H1 (cell line): Measurements from ENCODE around the gene CCNB1. TPM values are rescaled to one million over a fixed set of nuclear protein-coding genes. Genes with fewer than 3 reads are reported as not detected.

Experiments
- CTCF ChIA-PET: fragments of 300-600 bp; sonication (Branson Sonifier 250); formaldehyde crosslinking; loops from one replicate; lab custom pipeline; 2021; ENCODE audit not compliant: partially characterized antibody; lab: Charles Lee
- POLR2A ChIA-PET: fragments of 300-600 bp; sonication (Branson Sonifier 250); formaldehyde crosslinking; loops from one replicate; lab custom pipeline; 2021; ENCODE audit warnings: inconsistent platforms; ENCODE audit not compliant: partially characterized antibody; lab: Charles Lee
- DNase-seq, 2 experiments: peaks; one replicate each; pipeline versions ENCODE4 v3.0.0 to v3.0.0-alpha.2; 2010 to 2022; ENCODE audit warnings: low spot score in 2 of 2, low read depth in 1 of 2, mixed read lengths in 1 of 2
- FAIRE-seq: peaks from 2 replicates; lab custom pipeline; 2011; peaks lifted over from hg19 to GRCh38; lab: Jason Lieb, UNC
- H2AFZ ChIP-seq: 2 replicates; pipeline ENCODE4 v1.8.1; 2012; ENCODE audit warnings: low read length, inconsistent platforms
- H2AK5ac ChIP-seq: 2 replicates; pipeline ENCODE4 v1.6.1; 2013; ENCODE audit warnings: low read depth, low read length
- H2BK120ac ChIP-seq: replicated peaks from 2 replicates; pipeline ENCODE3; 2013; ENCODE audit warnings: low read depth, low read length, inconsistent platforms
- H2BK12ac ChIP-seq: 2 replicates; pipeline ENCODE4 v1.6.1; 2013; ENCODE audit warnings: low read depth, low read length
- H2BK15ac ChIP-seq: 2 replicates; pipeline ENCODE4 v1.6.1; 2013; ENCODE audit warnings: low read length
- H2BK20ac ChIP-seq: 2 replicates; pipeline ENCODE4 v1.6.1; 2013; ENCODE audit warnings: low read length
- H2BK5ac ChIP-seq: 2 replicates; pipeline ENCODE4 v1.6.1; 2013; ENCODE audit warnings: low read depth, low read length
- H3K14ac ChIP-seq: 2 replicates; pipeline ENCODE4 v1.6.1; 2013; ENCODE audit warnings: inconsistent platforms; ENCODE audit not compliant: insufficient read length
- H3K18ac ChIP-seq: 2 replicates; pipeline ENCODE4 v1.6.1; 2013; ENCODE audit warnings: low read length; ENCODE audit errors: extremely low read depth
- H3K23ac ChIP-seq: 2 replicates; pipeline ENCODE4 v1.6.1; 2013; ENCODE audit warnings: inconsistent platforms; ENCODE audit not compliant: insufficient read length
- H3K23me2 ChIP-seq: 2 replicates; pipeline ENCODE4 v1.6.1; 2013; ENCODE audit warnings: low read depth, low read length
- H3K27ac ChIP-seq: 2 replicates; pipeline ENCODE4 v1.6.1; 2011; ENCODE audit warnings: low read depth, low read length, inconsistent platforms
- H3K27me3 ChIP-seq, 4 experiments: replicated peaks in 1 of 4; 1 replicate in 1 of 4; 2 replicates in 3 of 4; pipeline versions ENCODE4 v1.6.1 to v1.8.1; 2011 to 2013; ENCODE audit warnings: low read length in 3 of 4, mild to moderate bottlenecking in 3 of 4, inconsistent platforms in 2 of 4, mixed read lengths in 2 of 4, moderate library complexity in 1 of 4; ENCODE audit not compliant: control insufficient read depth in 3 of 4, insufficient read depth in 3 of 4; ENCODE audit errors: extremely low read depth in 1 of 4
- H3K36me3 ChIP-seq, 4 experiments: 2 replicates each; pipeline versions ENCODE4 v1.6.1 to v1.8.1; 2011 to 2013; ENCODE audit warnings: mild to moderate bottlenecking in 4 of 4, low read length in 3 of 4, moderate library complexity in 2 of 4, control low read depth in 1 of 4, inconsistent platforms in 1 of 4; ENCODE audit not compliant: insufficient read depth in 4 of 4, control insufficient read depth in 2 of 4
- H3K4ac ChIP-seq: replicated peaks from 2 replicates; pipeline ENCODE3; 2013; ENCODE audit warnings: low read length, low read depth, mixed read lengths, inconsistent platforms; ENCODE audit not compliant: insufficient read length
- H3K4me1 ChIP-seq, 4 experiments: replicated peaks in 1 of 4; 1 replicate in 1 of 4; 2 replicates in 3 of 4; pipeline versions ENCODE4 v1.6.1 to v1.8.1; 2011 to 2013; ENCODE audit warnings: low read length in 3 of 4, inconsistent platforms in 2 of 4, mixed read lengths in 1 of 4; ENCODE audit not compliant: insufficient read depth in 4 of 4, control insufficient read depth in 3 of 4
- H3K4me2 ChIP-seq, 2 experiments: 2 replicates each; pipeline versions ENCODE4 v1.6.1 to v1.8.1; 2011 to 2013; ENCODE audit warnings: low read depth in 2 of 2, low read length in 2 of 2, control low read depth in 1 of 2, inconsistent platforms in 1 of 2, mild to moderate bottlenecking in 1 of 2; ENCODE audit not compliant: insufficient read depth in 1 of 2
- H3K4me3 ChIP-seq, 4 experiments: fragments of 200-600, 300-600 bp in 1 of 4; sonication (generic), shearing (Covaris generic), sonication (Bioruptor Twin) in 1 of 4; 2 replicates each; pipeline versions ENCODE4 v1.5.1 to v1.8.1; 2011 to 2016; ENCODE audit warnings: low read length in 4 of 4, low read depth in 3 of 4, control low read depth in 2 of 4, inconsistent platforms in 2 of 4, mild to moderate bottlenecking in 2 of 4, mixed read lengths in 1 of 4, moderate library complexity in 1 of 4; ENCODE audit not compliant: insufficient read depth in 2 of 4; ENCODE audit errors: extremely low read depth in 1 of 4
- H3K56ac ChIP-seq: replicated peaks from 2 replicates; pipeline ENCODE3; 2013; ENCODE audit warnings: low read depth, mild to moderate bottlenecking, mixed read lengths, low read length, inconsistent platforms; ENCODE audit not compliant: insufficient read length
- H3K79me1 ChIP-seq: 2 replicates; pipeline ENCODE4 v1.6.1; 2013; ENCODE audit warnings: low read depth, low read length, control low read depth
- H3K79me2 ChIP-seq, 2 experiments: 2 replicates each; pipeline versions ENCODE4 v1.6.1 to v1.8.1; 2012 to 2013; ENCODE audit warnings: low read length in 2 of 2, mild to moderate bottlenecking in 2 of 2, inconsistent platforms in 1 of 2; ENCODE audit not compliant: insufficient read depth in 2 of 2, control insufficient read depth in 1 of 2
- H3K9ac ChIP-seq, 4 experiments: replicated peaks in 1 of 4; 1 replicate in 1 of 4; 2 replicates in 3 of 4; pipeline versions ENCODE4 v1.6.1 to v1.8.1; 2011 to 2013; ENCODE audit warnings: low read depth in 3 of 4, low read length in 3 of 4, control low read depth in 2 of 4, mild to moderate bottlenecking in 2 of 4, moderate library complexity in 2 of 4, inconsistent platforms in 1 of 4; ENCODE audit errors: extremely low read depth in 1 of 4
- H3K9me3 ChIP-seq, 2 experiments: 2 replicates each; pipeline versions ENCODE4 v1.6.1 to v1.8.1; 2012 to 2013; ENCODE audit warnings: mild to moderate bottlenecking in 2 of 2, moderate library complexity in 2 of 2, control low read depth in 1 of 2, inconsistent platforms in 1 of 2, low read depth in 1 of 2, low read length in 1 of 2, mixed read lengths in 1 of 2; ENCODE audit not compliant: insufficient read depth in 2 of 2
- H4K20me1 ChIP-seq, 2 experiments: replicated peaks in 1 of 2; 2 replicates each; pipeline versions ENCODE3 to v1.8.1; 2011 to 2013; ENCODE audit warnings: inconsistent platforms in 2 of 2, low read length in 2 of 2, mild to moderate bottlenecking in 1 of 2; ENCODE audit not compliant: insufficient read depth in 2 of 2, control insufficient read depth in 1 of 2
- H4K5ac ChIP-seq: 2 replicates; pipeline ENCODE4 v1.6.1; 2013; ENCODE audit warnings: low read length, low read depth, mixed read lengths, inconsistent platforms; ENCODE audit not compliant: insufficient read length
- H4K8ac ChIP-seq: 2 replicates; pipeline ENCODE4 v1.8.0; 2013; ENCODE audit warnings: mild to moderate bottlenecking, moderate library complexity, low read length, inconsistent platforms; ENCODE audit not compliant: insufficient read depth; ENCODE audit errors: extremely low read depth
- H4K91ac ChIP-seq: replicated peaks from 2 replicates; pipeline ENCODE3; 2013; ENCODE audit warnings: low read length, mixed read lengths, inconsistent platforms; ENCODE audit not compliant: insufficient read length
- CEBPB ChIP-seq: IDR thresholded peaks from 2 replicates; pipeline ENCODE4 v1.6.1; 2012; ENCODE audit warnings: low read depth, low read length
- CTBP2 ChIP-seq: IDR thresholded peaks from 2 replicates; pipeline ENCODE4 v1.7.0; 2011; ENCODE audit warnings: borderline replicate concordance, mild to moderate bottlenecking, moderate library complexity, mixed read lengths, low read length; ENCODE audit not compliant: insufficient read depth, insufficient read length
- SP1 ChIP-seq: IDR thresholded peaks from 2 replicates; pipeline ENCODE4 v1.6.1; 2011; ENCODE audit warnings: low read depth, low read length
- TEAD4 ChIP-seq: IDR thresholded peaks from 2 replicates; pipeline ENCODE4 v1.6.1; 2012; ENCODE audit warnings: low read depth, low read length, inconsistent platforms, mixed read lengths
- WGBS, 2 experiments: shearing (Covaris generic) in 1 of 2; methylation state at CpG; one replicate each; pipeline versions ENCODE4 v1.1.6 to v1.1.7; 2013 to 2015; ENCODE audit warnings: low lambda C conversion rate in 2 of 2, mixed read lengths in 2 of 2, inconsistent platforms in 1 of 2, low coverage in 1 of 2, missing lambda C conversion rate in 1 of 2; ENCODE audit not compliant: insufficient replicate concordance in 2 of 2, insufficient coverage in 1 of 2, insufficient read length in 1 of 2; ENCODE audit errors: extremely low coverage in 1 of 2, missing lambda C conversion rate in 1 of 2; 5-methylcytosine and 5-hydroxymethylcytosine counted together
- polyA plus RNA-seq, 7 experiments: library from polyadenylated mRNA; depleted of rRNA in 3 of 7; stranded (reverse) in 5 of 7; unstranded in 2 of 7; fragments of >200 nt in 5 of 7; fragments of 200-250 nt in 2 of 7; gene quantifications; 1 replicate in 5 of 7; 2 replicates in 1 of 7; 4 replicates in 1 of 7; pipeline versions ENCODE4 v1.2.1 to v1.2.3, GENCODE V29; 2011 to 2013; ENCODE audit warnings: missing spikeins in 2 of 7, mixed read lengths in 2 of 7
- total RNA-seq: library from RNA; stranded (reverse); fragmentation: NEBNext Ultra II Directional; extraction: Animal tissue kit (Norgen Biotek cat#: 25700); gene quantifications from 2 replicates; pipeline ENCODE4 v1.2.1, GENCODE V29; 2021

CCNB1 gene
- total and polyA plus RNA-seq, 2 of the 8 experiments (the other 6 are each of a cell fraction or from before 2014, with no cell fraction given), result 122 to 338 TPM

DNA sequence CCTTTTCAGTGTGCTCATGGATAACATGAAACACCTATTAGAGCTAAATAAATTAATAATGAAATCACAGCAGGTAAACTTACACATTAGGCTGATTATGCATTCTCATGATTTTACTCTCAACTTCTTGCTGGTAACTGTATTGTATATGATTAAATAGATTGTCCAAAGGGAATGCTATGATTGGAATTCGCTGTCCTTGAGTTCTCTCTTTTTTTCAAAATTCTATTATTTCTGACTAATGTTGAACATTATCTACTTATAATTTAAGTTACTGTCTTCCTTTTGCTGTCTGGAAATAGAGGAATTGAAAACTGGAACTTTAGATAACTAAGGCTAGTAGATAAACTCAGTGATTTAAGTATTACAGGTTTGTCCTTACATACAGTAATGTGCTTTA, 35.5 kb downstream of the CCNB1 start:
- Histone ChIP-seq H4K20me1 (no peaks in the 10 kb centered on the region), H3K18ac (no peak overlapping the region), H2BK120ac (no peak overlapping the region), H4K5ac (no peak overlapping the region), H2BK5ac (no peak overlapping the region), H3K4ac (no peak overlapping the region), H3K23ac (no peak overlapping the region), H4K91ac (no peak overlapping the region), H2BK20ac (no peak overlapping the region), H3K27me3 (no peaks in the 10 kb centered on the region), H3K4me1 (no peaks in the 10 kb centered on the region), H3K79me1 (no peaks in the 10 kb centered on the region), H3K27ac (no peak overlapping the region), H3K14ac (no peak overlapping the region), H2BK15ac (no peak overlapping the region), H2AFZ (no peak overlapping the region), H3K79me2 (no peaks in the 10 kb centered on the region), H3K9ac (no peak overlapping the region), H3K4me3 (no peak overlapping the region), H3K23me2 (no peaks in the 10 kb centered on the region; the same call in 1 of the 2 replicates), H2AK5ac (no peak overlapping the region), H4K8ac (no peak overlapping the region), H3K9me3 (no peaks in the 10 kb centered on the region), H3K4me2 (no peak overlapping the region), H3K56ac (no peak overlapping the region), H3K36me3 (peaks cover 10 to 68% (median 42%) of the 10 kb centered on the region in 4 experiments; a peak in 7 of 8 replicates), H2BK12ac (no peak overlapping the region)
- POLR2A ChIA-PET, result interaction anchor here (0.8 to 8.1 kb wide), 4 partner anchors 9 to 29 kb away, joined by 3 to 73 read pairs (median 20); partner anchors contain the start of gene CENPH
- DNase-seq (no peak), FAIRE-seq (no peak)
- 76% methylated on average over 1 of the region's 1 CpG; no CpG with 5 or more reads in 1 of the 2 experiments for WGBS, 2 experiments
- CTCF ChIA-PET, result no interaction called here
- TF ChIP-seq TEAD4, result no peak
- no peak for TF ChIP-seq CTBP2
- TF ChIP-seq CEBPB, result no peak
- no peak for TF ChIP-seq SP1
